Bronchial epithelial cell (primary cell): ENCODE measurements around the gene RABEPK. TPM values are rescaled to one million over a fixed set of nuclear protein-coding genes. Genes with fewer than 3 reads are reported as not detected.
"Not testable (repeated sequence)": the region's sequence is repeated elsewhere in the genome, so short reads cannot be mapped to it uniquely, and the experiment has no call there.

Source experiments
- DNase-seq: peaks from one replicate; pipeline ENCODE4 v3.0.0-alpha.2; 2010; ENCODE audit warnings: low read depth
- FAIRE-seq: peaks from 2 replicates; lab custom pipeline; 2011; peaks lifted over from hg19 to GRCh38; lab: Jason Lieb, UNC
- H3K27me3 ChIP-seq: 2 replicates; pipeline ENCODE4 v1.5.1; 2011; ENCODE audit warnings: low read length; ENCODE audit not compliant: control insufficient read depth, insufficient read depth
- H3K36me3 ChIP-seq: 2 replicates; pipeline ENCODE4 v1.5.1; 2011; ENCODE audit warnings: low read length; ENCODE audit not compliant: control insufficient read depth, insufficient read depth
- H3K4me3 ChIP-seq: 2 replicates; pipeline ENCODE4 v1.5.1; 2011; ENCODE audit warnings: mild to moderate bottlenecking, low read depth, low read length, control low read depth
- total RNA-seq: library from RNA; depleted of rRNA; stranded (reverse); fragments of >200 nt; gene quantifications from 2 replicates; pipeline ENCODE4 v1.2.1, GENCODE V29; 2014
- TF ChIP-seq, protein P1 (sequence below): IDR thresholded peaks from 2 replicates; pipeline ENCODE4 v1.5.1; 2011; ENCODE audit warnings: mild to moderate bottlenecking, moderate library complexity, low read length, control low read depth, inconsistent platforms; ENCODE audit not compliant: insufficient read depth, severe bottlenecking

Gene RABEPK
- total RNA-seq, 1 donor from 2014 or later, result 41.3 TPM

- H3K4me3 ChIP-seq, result peak within 1 kb of the TSS; percentile 99
- no peaks in the 10 kb centered on the region for H3K27me3 ChIP-seq
- DNase-seq (peak; percentile 89), FAIRE-seq (no peak)
- no peaks in the 10 kb centered on the region for H3K36me3 ChIP-seq
- TF ChIP-seq, protein P1, sequence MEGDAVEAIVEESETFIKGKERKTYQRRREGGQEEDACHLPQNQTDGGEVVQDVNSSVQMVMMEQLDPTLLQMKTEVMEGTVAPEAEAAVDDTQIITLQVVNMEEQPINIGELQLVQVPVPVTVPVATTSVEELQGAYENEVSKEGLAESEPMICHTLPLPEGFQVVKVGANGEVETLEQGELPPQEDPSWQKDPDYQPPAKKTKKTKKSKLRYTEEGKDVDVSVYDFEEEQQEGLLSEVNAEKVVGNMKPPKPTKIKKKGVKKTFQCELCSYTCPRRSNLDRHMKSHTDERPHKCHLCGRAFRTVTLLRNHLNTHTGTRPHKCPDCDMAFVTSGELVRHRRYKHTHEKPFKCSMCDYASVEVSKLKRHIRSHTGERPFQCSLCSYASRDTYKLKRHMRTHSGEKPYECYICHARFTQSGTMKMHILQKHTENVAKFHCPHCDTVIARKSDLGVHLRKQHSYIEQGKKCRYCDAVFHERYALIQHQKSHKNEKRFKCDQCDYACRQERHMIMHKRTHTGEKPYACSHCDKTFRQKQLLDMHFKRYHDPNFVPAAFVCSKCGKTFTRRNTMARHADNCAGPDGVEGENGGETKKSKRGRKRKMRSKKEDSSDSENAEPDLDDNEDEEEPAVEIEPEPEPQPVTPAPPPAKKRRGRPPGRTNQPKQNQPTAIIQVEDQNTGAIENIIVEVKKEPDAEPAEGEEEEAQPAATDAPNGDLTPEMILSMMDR, result peak; percentile 80
Measured at GRCh38 chr9:125189361-125190289, 10.7 kb upstream of the RABEPK start, which contains the start of gene PPP6C. PPP6C (minus strand) TSS chr9:125189803; CDS start chr9:125189718, 85 bp downstream.

GRCh38 chr9:125190361-125190801, 10.0 kb upstream of the RABEPK start:
- Histone ChIP-seq H3K27me3 (no peaks in the 10 kb centered on the region), H3K4me3 (peak overlapping the region; percentile 99), H3K36me3 (no peaks in the 10 kb centered on the region)
- DNase-seq (no peak), FAIRE-seq (no peak)
- TF ChIP-seq, protein P1, result no peak

GRCh38 chr9:125194466-125194865, 5.9 kb upstream of the RABEPK start:
- H3K4me3 ChIP-seq, FAIRE-seq, H3K36me3 ChIP-seq, DNase-seq, H3K27me3 ChIP-seq: not testable (repeated sequence)

GRCh38 chr9:125195591-125195990, 4.8 kb upstream of the RABEPK start:
- not testable (repeated sequence) for DNase-seq, H3K36me3 ChIP-seq

DNA sequence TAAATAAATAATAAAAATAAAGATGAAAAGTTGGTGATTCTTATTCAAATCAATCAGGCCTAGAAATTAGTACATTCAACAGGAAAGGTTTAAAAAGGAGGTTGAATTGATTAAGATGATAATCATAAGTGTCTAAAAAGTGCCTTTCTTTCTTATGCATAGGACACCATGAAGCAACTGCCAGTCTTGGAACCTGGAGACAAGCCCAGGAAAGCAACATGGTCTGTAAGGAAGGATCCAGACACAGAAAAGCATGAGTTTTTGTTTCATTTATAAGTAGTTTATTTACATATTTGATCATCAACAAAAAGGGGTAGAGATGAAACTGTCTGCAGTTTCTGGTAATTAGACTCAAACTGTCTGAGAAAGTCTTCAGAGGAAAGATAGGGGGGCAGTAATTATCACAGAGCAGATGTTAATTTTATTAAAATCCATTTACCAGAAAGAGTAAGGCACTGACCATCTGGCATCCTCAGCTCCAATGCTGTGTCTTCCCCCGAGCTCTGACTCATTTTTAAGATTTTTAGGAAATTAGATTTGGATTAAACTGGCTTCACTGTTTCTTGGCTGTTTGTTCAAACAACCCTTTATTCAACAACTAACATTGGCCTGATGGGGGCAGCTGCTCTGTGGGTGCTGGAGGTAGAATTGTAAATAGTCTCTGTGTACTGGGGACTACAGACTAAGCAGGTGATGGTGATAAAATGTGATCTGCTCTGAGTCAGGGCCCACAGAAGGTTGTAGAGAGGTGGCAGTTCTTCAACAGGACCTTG, 2.7 kb downstream of the RABEPK start:
- no peak for FAIRE-seq
- H3K27me3 ChIP-seq, result no peaks in the 10 kb centered on the region
- DNase-seq, result no peak
- no peak overlapping the region for H3K4me3 ChIP-seq
- peaks cover 5% of the 10 kb centered on the region for H3K36me3 ChIP-seq
- TF ChIP-seq, protein P1, result no peak

More at GRCh38 chr9:125195591-125195990, 4.8 kb upstream of the RABEPK start:
- not testable (repeated sequence) for H3K27me3 ChIP-seq, H3K4me3 ChIP-seq, FAIRE-seq

DNA sequence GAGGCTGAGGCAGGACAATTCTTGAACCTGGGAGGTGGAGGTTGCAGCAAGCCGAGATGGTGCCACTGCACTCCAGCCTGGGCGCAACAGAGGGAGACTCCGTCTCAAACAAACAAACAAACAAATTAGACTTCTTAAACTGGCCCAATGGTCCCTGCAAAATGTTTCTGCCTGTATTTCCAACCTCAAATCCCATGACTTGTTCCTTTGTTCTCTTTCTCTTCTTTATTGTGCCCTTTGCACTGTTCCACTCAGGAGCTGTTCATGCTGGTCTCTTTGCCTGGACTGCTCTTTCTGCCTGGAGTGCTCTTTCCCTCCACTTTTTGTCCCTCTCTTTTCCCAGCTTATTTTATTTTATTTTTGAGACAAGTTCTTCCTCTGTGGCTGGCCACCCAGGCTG, 4.1 kb downstream of the RABEPK start:
- FAIRE-seq, result no peak
- peaks cover 7% of the 10 kb centered on the region for H3K36me3 ChIP-seq

More for the DNA sequence above, 4.1 kb downstream of the RABEPK start:
- H3K4me3 ChIP-seq, result no peak overlapping the region
- DNase-seq, result no peak
- no peaks in the 10 kb centered on the region for H3K27me3 ChIP-seq
- TF ChIP-seq, protein P1, result no peak
